Activated T-cell treated with anti-CD3 and anti-CD28 coated beads, Interleukin-2, amount 50 U/mL, for 72 hours (primary cell): ENCODE measurements around the gene SNRNP25. TPM values are rescaled to one million over a fixed set of nuclear protein-coding genes. Genes with fewer than 3 reads are reported as not detected.
"Not testable (repeated sequence)": the region's sequence is repeated elsewhere in the genome, so short reads cannot be mapped to it uniquely, and the experiment has no call there.

Experiments
- ATAC-seq, 2 donors: fragments of 150-1000 bp; cut with Tn5 transposase; replicated peaks in 1 of 2; 2 replicates each; pipeline ENCODE4 v1.10.0; 2021; ENCODE audit warnings: moderate library complexity in 2 of 2, mild to moderate bottlenecking in 1 of 2
- DNase-seq, 2 donors: peaks; one replicate each; pipeline ENCODE4 v3.0.0; 2021 to 2022; ENCODE audit warnings: mixed read lengths in 1 of 2
- H3K27ac Mint-ChIP-seq: one replicate; pipeline ENCODE4 v1.8.0; 2022; ENCODE audit warnings: mild to moderate bottlenecking, moderate library complexity, mixed read lengths
- H3K27me3 Mint-ChIP-seq: one replicate; pipeline ENCODE4 v1.8.0; 2022; ENCODE audit warnings: low read depth, mixed read lengths
- H3K36me3 Mint-ChIP-seq, 2 donors: one replicate each; pipeline ENCODE4 v1.8.0; 2022; ENCODE audit warnings: mixed read lengths in 2 of 2, mild to moderate bottlenecking in 1 of 2; ENCODE audit not compliant: insufficient read depth in 2 of 2
- H3K4me1 Mint-ChIP-seq: one replicate; pipeline ENCODE4 v1.8.0; 2022; ENCODE audit warnings: low read depth, mixed read lengths
- H3K4me3 Mint-ChIP-seq, 2 donors: one replicate each; pipeline ENCODE4 v1.8.0; 2022; ENCODE audit warnings: mild to moderate bottlenecking in 2 of 2, mixed read lengths in 2 of 2, moderate library complexity in 2 of 2
- H3K9me3 Mint-ChIP-seq, 2 donors: one replicate each; pipeline ENCODE4 v1.8.0; 2022; ENCODE audit warnings: mixed read lengths in 2 of 2
- total RNA-seq, 2 donors: library from RNA; stranded (reverse); gene quantifications; one replicate each; pipeline ENCODE4 v1.2.3, GENCODE V29; 2022

The SNRNP25 gene
- total RNA-seq, 2 donors from 2014 or later, result 28.9 to 44.1 TPM

DNA sequence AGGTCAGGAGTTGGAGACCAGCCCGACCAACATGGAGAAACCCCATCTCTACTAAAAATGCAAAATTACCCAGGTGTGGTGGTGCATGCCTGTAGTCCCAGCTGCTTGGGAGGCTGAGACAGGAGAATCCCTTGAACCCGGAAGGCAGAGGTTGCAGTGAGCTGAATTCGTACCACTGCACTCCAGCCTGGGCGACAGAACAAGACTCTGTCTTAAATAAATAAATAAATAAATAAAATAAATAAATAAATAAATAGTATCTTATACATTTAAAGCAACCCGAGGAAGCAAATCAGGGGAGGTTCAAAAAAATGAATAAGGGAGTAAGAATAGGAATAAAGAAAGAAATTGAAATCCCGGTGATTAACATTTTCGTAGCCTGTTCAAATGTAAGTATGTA is 7.1 kb upstream of the SNRNP25 start:
- H3K27me3 Mint-ChIP-seq, H3K27ac Mint-ChIP-seq, H3K9me3 Mint-ChIP-seq, H3K4me3 Mint-ChIP-seq, ATAC-seq, DNase-seq: not testable (repeated sequence)
- peaks cover 13 to 55% of the 10 kb centered on the region in 2 donors for H3K36me3 Mint-ChIP-seq
- H3K4me1 Mint-ChIP-seq, result peaks cover 27% of the 10 kb centered on the region

DNA sequence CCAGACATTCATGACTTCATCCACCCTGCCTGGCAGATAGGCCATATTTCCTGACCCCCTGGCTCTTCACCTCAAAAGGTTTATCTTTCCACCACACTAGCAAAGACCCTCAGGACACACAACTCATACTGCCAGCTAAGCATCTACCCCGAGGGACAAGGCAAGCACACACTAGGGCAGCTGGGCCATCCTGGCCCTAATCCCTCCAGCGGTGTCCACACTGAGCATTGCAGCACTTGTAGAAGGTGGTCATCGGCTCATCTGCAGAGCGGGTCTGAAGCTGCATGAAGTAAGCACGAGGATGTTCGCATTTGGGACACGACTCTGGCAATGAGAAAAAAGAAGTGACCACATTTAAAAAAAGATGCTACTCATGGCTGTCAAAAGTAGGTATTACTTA is 6.4 kb upstream of the SNRNP25 start:
- H3K36me3 Mint-ChIP-seq, result peaks cover 10 to 58% of the 10 kb centered on the region in 2 donors
- ATAC-seq (no peak), DNase-seq (no peak)
- no peaks in the 10 kb centered on the region for H3K27me3 Mint-ChIP-seq
- H3K27ac Mint-ChIP-seq, result no peak overlapping the region
- no peaks in the 10 kb centered on the region for H3K9me3 Mint-ChIP-seq
- peaks cover 27% of the 10 kb centered on the region for H3K4me1 Mint-ChIP-seq
- H3K4me3 Mint-ChIP-seq, result no peak overlapping the region

DNA sequence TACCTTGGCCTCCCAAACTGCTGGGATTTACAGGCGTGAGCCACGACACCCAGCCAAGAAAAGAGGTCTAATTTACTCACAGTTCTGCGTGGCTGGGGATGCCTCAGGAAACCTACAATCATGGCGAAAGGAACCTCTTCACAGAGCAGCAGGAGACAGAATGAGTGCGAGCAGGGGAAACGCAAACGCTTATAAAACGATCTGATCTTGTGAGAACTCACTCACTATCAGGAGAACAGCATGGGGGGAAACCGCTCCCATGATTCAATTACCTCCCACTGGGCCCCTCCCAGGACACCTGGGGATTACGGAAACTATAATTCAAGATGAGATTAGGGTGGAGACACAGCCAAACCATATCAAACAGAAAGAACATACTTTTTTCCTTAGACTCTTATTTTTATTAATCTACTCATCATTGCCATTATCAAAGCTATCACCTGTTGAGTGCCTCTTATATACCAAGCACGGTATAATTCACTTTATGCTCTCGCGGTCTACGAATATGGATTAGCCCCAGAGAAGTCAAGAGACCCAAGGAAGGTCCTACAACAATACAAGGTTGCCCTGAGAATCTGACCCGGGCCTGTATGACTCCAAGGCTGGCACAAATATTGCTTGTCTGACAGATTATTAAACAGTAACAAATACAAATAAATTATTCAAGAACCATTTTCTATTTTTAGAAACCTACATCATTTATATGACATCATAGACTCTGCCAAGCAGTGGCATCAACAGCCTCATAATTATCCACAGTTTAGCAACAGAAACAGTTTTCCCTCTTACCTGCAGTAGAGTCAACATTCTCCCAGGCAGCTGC is 2.6 kb upstream of the SNRNP25 start:
- peak overlapping the region; percentile 95 to 100 for H3K4me3 Mint-ChIP-seq
- peaks cover 17 to 38% of the 10 kb centered on the region in 2 donors for H3K36me3 Mint-ChIP-seq
- ATAC-seq (no peak), DNase-seq (no peak)
- H3K27ac Mint-ChIP-seq, result peak overlapping the region; percentile 42
- H3K4me1 Mint-ChIP-seq, result peaks cover 33% of the 10 kb centered on the region
- H3K9me3 Mint-ChIP-seq, result no peaks in the 10 kb centered on the region
- no peaks in the 10 kb centered on the region for H3K27me3 Mint-ChIP-seq

DNA sequence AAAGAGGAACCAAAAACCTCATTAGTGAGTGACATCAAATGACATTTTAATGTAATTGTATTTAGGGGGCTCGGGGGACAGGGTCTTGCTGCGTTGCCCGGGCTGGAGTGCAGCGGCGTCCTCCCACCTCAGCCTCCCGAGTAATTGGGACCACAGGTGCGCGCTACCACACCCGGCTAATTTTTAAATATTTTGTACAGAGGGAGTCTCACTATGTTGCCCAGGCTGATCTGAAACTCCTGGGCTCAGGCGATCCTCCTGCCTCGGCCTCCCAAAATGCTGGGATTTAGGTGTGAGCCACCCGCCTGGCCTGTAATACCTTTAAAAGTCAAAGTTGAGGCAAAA is 581 bp downstream of the SNRNP25 start:
- DNase-seq, result no peak
- Mint-ChIP-seq H3K9me3 (no peaks in the 10 kb centered on the region), H3K4me3 (peak overlapping the region; percentile 95 to 100), H3K27me3 (no peaks in the 10 kb centered on the region), H3K27ac (no peak overlapping the region), H3K36me3 (peaks cover 13 to 32% of the 10 kb centered on the region in 2 donors), H3K4me1 (peaks cover 33% of the 10 kb centered on the region)
- ATAC-seq, result no peak

DNA sequence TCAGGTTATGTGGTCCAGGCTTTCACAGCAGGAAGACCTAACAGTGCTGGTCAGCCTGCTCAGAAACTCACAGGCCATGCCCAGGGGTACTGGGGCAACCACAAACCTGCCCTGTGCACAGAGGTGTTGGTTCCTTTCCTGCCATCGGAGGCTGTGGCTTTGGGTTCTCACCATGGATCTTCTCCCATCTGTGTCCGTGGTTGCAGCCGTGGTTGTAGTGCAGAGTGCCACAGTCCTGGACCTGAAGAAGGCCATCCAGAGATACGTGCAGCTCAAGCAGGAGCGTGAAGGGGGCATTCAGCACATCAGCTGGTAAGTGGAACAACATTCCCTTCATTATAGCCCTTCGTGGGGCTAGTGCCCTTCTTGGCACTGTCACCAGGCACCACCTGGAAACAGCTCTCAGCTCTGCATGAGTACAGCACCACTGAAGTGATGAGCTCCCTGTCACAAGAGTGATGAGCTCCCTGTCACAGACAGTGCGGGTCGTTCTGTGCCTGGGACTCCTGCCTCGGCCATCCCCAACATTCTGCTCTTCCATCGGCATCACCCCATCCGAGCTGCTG is 2.0 kb downstream of the SNRNP25 start:
- ATAC-seq (no peak), DNase-seq (no peak)
- no peaks in the 10 kb centered on the region for H3K27me3 Mint-ChIP-seq
- no peak overlapping the region for H3K27ac Mint-ChIP-seq
- H3K36me3 Mint-ChIP-seq, result peaks cover 11 to 27% of the 10 kb centered on the region in 2 donors
- peaks cover 26% of the 10 kb centered on the region for H3K4me1 Mint-ChIP-seq
- peak overlapping the region; percentile 62 to 100 for H3K4me3 Mint-ChIP-seq
- H3K9me3 Mint-ChIP-seq, result no peaks in the 10 kb centered on the region

- DNase-seq (no peak), ATAC-seq (no peak)
- H3K9me3 Mint-ChIP-seq, result no peaks in the 10 kb centered on the region
- H3K4me3 Mint-ChIP-seq, result no peak overlapping the region
- H3K27me3 Mint-ChIP-seq, result no peaks in the 10 kb centered on the region
- H3K4me1 Mint-ChIP-seq, result peaks cover 19% of the 10 kb centered on the region
- no peak overlapping the region for H3K27ac Mint-ChIP-seq
- peaks cover 8 to 21% of the 10 kb centered on the region in 2 donors for H3K36me3 Mint-ChIP-seq
Measured at GRCh38 chr16:56231-56927, 2.8 kb downstream of the SNRNP25 start.

- no peaks in the 10 kb centered on the region for H3K9me3 Mint-ChIP-seq
- ATAC-seq, result no peak
- no peak overlapping the region for H3K4me3 Mint-ChIP-seq
- peaks cover 6 to 14% of the 10 kb centered on the region in 2 donors for H3K36me3 Mint-ChIP-seq
- no peak overlapping the region for H3K27ac Mint-ChIP-seq
- H3K27me3 Mint-ChIP-seq, result no peaks in the 10 kb centered on the region
- no peak for DNase-seq
- H3K4me1 Mint-ChIP-seq, result peaks cover 10% of the 10 kb centered on the region
Measured at GRCh38 chr16:57711-58110, 4.1 kb downstream of the SNRNP25 start.

DNA sequence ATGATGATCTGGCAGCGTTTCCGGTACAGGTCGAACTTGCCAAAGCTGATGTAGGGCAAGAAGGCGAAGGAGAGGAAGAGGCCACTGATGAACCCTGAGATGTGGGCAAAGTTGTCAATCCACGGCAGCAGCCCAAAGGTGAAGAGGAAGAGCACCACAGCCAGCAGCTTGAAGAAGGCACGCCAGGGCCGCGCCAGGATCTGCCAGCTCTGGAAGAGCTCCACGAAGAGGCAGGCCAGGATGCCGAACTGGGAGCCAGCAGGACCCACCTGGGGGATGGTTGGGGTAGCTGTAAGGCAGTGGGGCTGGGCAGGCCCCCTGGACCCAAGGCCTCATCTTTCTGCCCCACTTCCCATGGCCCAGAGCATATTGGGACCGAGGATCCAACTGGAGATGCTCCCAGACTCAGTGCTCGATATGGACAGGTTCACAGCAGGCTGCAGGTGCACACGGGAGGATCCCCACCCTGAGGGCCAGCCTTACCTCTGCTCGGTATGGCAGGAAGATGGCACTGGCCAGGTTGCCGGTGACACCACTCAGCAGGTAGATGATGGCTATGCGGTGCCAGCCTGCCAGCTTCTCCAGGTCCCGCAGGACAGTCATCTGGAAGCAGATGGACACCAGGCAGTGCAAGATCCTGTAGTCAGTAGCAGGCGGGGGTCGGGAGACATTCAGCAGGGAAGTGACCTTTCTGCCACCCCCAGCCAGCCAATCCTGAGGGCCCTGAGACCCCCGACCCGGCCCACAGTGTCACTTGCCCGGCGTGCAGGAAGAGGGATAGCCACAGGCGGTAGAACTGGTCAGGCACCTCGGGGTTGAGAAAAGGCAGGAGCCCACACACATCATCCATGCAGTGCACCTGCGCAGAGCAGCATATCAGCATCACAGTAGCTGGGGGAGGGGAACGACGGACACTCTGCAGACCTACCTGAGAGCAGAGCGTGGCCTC is 5.1 kb downstream of the SNRNP25 start:
- no peak for DNase-seq
- peaks cover 6% of the 10 kb centered on the region for H3K4me1 Mint-ChIP-seq
- no peak overlapping the region for H3K27ac Mint-ChIP-seq
- no peaks in the 10 kb centered on the region for H3K27me3 Mint-ChIP-seq
- H3K9me3 Mint-ChIP-seq, result no peaks in the 10 kb centered on the region
- H3K36me3 Mint-ChIP-seq, result peaks cover under 1 to 8% of the 10 kb centered on the region in 2 donors
- no peak overlapping the region for H3K4me3 Mint-ChIP-seq
- ATAC-seq, result no peak

DNA sequence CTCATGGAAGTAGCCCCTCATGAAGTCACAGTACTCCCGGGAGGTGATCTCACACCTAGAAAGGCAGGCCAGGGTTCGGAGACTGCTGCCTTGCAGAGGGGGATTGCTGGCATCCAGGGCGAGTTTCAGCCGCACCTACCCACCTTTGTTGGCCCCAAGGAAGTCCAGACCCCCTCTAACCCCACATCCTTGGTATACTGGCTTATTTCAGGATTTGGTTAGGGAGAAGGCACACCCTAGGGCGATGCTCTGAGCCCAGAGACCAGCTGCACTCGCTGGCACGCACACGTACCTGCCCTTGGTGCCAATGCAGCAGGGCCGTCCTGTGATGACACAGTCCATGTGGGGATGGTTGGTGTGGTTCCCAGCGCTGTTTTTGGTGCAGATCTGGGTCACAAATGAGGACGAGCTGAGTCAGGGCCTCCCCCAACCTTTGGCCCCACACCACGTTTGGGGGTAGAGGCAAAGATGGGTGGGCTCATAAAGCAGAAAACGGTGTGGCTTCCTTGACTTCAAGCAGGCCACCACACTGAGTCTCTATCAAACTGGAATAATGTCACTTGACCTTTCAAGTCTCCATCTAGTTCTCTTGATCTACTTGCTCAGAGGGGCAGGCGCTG is 5.9 kb downstream of the SNRNP25 start:
- peaks cover 0 to 8% of the 10 kb centered on the region in 2 donors for H3K36me3 Mint-ChIP-seq
- H3K9me3 Mint-ChIP-seq, result no peaks in the 10 kb centered on the region
- no peak overlapping the region for H3K27ac Mint-ChIP-seq
- ATAC-seq (no peak), DNase-seq (no peak)
- H3K4me3 Mint-ChIP-seq, result no peak overlapping the region
- no peaks in the 10 kb centered on the region for H3K27me3 Mint-ChIP-seq
- peaks cover 6% of the 10 kb centered on the region for H3K4me1 Mint-ChIP-seq

DNA sequence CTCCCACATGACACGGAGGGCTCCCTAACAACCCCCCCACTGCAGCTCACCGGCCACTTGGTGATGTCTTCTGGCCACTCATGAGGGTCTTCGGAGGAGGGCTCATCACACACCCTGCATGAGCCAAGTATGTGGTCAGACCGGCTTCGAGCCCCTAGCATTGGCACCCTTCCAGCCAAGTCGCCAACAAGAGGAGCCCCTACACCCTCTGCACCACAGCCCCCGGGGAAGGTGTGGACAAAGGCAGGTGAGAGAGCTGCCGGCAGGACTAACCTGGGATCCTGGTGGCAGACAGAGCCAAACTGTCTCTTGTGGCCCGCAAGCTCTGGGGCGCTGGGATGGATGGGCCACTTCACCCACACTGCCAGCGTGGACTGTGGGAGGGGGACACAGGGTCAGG is 6.5 kb downstream of the SNRNP25 start:
- Mint-ChIP-seq H3K27me3 (no peaks in the 10 kb centered on the region), H3K27ac (no peak overlapping the region), H3K9me3 (no peaks in the 10 kb centered on the region), H3K36me3 (peaks cover 0 to 8% of the 10 kb centered on the region in 2 donors), H3K4me1 (peaks cover 1% of the 10 kb centered on the region), H3K4me3 (no peak overlapping the region)
- DNase-seq (no peak), ATAC-seq (no peak)

- H3K9me3 Mint-ChIP-seq, result no peaks in the 10 kb centered on the region
- no peak for ATAC-seq
Measured at GRCh38 chr16:60929-61878, 7.6 kb downstream of the SNRNP25 start.

More at GRCh38 chr16:60929-61878, 7.6 kb downstream of the SNRNP25 start:
- peaks cover 0 to 6% of the 10 kb centered on the region in 2 donors for H3K36me3 Mint-ChIP-seq
- H3K27me3 Mint-ChIP-seq, result no peaks in the 10 kb centered on the region
- H3K4me1 Mint-ChIP-seq, result peaks cover 7% of the 10 kb centered on the region
- H3K27ac Mint-ChIP-seq, result no peak overlapping the region
- no peak for DNase-seq
- no peak overlapping the region for H3K4me3 Mint-ChIP-seq
